ENCODE data around the gene TMA7.

The TMA7 gene

DNA sequence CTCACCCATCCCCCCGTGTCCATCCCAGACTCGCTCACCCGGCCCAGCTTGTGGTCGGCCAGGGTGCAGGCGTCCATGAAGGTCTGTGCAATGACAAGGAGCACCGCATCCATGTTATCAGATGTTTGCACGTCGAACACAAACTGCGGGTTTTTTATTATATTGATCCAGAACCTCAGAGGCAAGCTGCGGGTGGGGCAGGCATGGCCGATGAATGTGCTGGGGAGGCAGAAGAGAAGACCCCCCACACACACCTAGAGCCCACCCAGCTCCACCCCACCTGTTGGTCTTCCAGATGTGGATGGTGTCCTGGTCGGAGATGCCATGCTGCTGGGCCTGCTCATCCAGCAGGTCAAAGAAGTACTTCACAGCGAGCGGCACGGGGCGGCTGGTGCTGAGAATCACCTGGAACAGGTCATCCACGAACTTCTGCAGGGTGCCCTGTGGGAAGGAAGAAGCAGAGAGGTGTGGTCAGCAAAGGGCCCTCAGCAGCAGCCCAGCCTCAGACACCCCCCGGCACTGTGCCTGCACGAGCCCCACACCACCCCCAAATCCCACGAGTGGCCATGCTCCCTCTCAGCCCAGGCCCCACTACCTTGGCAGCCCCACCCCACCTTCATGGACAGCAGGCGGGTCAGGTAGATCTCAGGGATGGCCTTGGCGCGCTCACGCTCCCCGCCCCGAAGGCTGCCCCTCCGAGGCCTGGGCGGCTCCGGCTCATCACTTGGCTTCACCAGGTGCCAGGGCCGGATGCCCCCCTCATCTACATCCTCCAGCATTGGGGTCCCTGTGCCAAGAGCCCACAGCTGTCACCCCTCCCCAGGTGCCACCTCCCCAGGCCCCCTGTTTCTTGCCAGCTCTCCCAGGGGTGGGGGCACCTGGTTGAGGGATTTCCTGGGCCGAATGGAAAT lies 30.5 kb upstream of the TMA7 start:
- no peak for DNase-seq (ENCODE audit: low spot score)

DNA sequence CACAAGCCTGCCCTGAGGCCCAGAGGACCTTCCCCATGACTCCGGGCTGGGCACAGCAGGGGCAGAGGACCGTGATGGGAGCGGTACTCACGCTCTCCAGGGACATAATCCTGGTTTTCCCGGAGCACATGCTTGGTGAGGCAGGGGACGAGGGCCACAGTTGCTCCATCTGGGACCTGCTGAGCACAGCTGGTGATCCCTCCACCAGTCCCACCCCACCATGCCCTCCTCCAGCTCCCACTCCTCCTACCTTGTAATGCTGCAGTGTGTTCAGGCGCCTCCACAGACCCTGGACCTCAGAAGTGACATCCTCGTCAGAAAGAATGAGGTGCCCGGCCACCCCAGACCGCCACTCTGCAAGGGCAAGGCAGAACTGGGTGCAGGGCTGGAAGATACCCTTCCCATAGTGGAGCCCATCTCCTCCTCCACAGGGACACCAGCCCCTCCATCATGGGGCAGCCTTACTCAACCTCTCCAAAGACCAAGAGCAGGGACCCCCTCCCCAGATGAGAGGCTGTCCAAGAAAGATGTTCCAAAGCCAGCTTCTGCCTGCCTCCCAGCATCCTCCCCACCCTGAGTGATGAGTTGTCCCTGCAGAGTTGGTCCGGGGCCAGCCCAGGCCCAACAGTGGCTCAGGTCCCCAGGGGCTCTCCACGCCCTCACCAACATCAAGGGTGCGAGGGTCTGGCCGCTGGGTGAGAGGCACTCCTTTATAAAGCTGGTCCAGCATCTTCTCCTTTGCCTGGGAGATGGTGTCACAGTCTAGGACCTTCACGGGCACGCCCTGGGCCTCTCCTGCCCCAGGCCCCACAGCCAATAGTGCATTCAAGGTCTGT lies 29.6 kb upstream of the TMA7 start:
- no peak for DNase-seq (ENCODE audit: low spot score)

DNA sequence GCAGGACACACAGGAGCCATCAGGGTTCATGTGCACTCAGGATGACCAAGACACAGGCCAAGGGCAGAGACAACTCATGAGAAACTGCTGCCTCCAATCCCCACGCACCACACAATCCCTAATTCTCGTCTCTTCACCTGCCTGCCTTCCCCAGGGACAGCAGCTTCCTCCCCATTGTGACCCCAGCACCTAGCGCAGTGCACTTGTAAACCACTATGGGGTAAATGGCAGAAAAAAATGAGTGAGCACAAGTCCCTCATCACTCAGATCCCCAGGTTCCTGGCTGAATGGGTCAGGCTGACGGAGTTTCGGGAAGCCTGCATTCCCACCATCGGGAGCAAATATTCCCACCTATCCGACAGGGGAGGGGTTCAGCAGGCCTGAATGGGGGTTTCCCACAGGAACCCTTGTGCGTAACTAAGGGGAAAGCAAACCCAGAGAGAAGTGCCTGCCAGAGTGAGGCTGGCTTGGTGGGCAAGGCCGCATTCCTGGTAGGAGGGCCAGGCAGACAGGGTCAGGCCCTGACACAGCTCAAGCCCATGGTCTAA lies 28.9 kb upstream of the TMA7 start:
- DNase-seq (ENCODE audit: low spot score), result no peak

DNA sequence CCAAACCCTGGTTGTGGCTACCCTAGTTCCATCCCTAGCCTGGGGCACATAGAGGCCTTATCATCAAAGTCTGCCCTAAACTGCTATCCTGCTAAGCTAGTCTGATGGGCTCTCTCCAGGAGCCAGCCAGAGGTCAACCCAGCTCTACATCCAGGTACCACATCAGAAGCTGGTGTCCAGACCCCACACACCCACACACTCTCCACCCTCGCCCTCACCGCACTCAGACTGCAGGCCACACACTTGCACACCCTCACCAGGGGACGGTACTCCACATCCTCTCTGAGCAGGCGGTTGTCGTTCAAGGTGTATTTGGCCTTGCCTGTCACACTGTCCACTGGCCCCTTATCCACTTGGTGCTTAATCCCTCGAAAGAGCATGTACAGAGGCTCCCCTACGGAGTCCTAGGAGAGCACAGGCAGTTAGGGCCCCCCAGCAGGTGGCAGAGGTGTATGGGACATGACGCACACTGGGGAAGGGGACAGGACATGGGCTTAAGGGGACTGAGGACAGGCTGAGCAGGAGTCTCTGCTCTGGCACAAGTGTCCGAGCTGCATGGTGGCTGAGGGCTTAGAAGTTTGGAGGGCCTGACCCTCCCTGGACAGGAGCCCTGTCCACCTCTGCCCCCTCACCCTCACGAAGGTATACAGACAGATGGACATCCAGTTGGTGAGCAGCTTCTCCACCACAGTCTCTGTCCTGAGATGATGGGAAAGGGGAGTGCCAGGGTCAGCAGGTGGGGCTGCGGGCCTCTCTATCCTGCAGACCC lies 28.3 kb upstream of the TMA7 start:
- DNase-seq (ENCODE audit: low spot score), result no peak

DNA sequence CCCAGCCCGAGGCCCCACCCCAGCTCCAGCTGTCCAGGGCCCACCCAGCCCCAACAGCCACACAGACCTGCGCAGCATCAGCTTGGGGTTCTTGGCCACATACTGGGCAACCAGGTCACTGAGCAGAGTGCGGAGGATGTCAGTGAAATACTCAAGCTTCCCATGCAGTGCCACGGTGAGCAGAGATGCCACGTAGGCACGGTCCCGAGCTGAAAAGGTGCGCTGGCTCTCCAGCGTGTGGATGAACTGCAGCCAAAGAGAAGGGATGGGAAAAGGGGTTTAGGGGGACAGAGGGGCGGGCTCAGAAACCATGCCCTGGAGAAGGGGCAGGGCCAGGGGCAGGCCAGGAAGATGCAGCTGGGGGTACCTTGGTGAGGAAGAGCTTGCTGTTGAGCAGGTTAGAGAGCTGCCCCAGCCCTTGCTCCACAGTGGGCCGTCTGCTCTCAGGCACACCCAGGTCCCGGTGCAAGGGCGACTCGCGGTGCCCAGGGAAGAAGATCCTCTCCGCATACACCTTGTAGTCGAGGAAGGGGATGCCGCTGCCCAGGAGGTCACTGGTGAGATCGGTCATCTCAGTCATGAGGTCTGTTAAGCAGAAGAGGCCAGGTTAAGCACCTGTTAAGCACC lies 27.6 kb upstream of the TMA7 start:
- DNase-seq (ENCODE audit: low spot score), result no peak

DNA sequence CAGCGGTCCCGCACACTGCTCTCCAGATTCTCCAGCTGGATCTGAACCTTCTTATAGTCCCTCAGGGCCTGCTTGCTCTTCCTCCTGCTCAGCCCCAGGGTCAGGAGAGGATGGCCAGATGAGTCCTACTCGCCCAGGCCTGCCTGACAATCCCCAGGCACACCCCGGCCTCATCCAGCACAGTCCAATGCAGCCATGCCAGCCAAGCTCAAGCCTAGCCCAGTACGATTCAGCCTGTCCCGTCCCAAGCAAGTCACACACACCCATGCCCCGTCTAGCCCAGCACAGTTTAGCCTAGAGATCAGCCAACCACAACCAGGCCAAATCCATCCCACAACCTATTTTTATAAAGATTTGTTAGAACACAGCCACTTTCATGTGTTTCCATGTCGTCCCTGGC lies 27.0 kb upstream of the TMA7 start:
- DNase-seq (ENCODE audit: low spot score), result no peak

DNA sequence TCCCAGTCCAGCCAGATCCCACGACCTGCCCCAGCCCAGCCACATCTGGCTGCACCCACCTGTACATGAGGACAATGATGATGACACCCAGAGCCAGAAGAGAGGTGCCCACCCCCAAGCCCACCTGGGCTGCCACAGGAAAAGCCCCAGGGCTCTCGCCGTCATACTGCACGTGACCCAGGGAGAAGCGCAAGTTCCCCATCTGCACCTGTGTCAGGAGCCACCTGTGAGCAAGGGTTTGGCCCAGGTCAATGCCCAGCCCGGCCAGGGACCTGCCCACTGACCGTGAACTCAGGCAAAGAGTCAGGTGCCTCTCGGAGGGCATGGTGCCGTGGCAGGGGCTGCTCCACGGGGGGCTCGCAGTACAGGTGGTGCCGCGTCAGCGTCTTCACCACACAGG lies 26.4 kb upstream of the TMA7 start:
- DNase-seq (ENCODE audit: low spot score), result no peak

DNA sequence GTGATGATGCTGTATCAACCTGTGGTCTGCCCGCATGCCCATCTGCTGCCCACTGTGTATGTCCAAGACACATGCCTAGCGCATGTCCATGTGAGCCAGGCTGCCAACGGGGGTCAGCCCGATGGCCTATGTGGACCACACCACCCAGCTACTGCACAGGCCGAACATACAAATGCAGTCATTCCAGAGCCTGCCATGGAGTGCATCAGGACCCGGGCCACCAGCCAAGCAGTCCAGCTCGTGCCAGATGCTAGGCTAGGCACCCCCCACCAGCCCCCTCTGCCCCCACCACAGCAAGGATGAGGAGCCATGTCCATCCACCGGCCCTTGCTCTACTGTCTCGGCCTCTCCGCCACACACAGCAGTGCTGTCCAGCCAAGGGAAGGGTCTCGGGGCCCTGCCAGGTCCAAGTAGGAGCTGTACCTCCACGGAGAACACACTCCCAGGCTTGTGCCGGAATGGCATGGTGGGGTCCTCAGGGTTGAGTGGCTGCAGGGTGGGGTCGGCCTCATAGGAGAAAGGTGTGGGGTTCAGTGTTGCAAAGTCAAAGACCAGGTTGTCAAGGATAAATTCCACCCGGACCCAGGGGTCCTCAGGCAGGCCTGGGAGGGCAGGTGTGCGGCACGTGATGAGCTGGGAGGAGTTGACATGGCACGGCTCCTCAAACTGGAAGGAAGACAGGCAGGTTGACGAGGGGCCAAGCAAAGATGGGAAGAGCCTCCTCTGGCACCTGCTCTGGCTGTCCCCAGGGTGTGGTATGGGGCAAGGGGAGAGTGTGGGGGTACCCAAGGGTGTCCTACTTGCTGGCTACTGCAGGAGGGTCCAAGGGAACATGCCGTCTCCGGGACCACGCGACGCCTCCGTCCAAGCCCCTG lies 25.4 kb upstream of the TMA7 start:
- no peak for DNase-seq (ENCODE audit: low spot score)

DNA sequence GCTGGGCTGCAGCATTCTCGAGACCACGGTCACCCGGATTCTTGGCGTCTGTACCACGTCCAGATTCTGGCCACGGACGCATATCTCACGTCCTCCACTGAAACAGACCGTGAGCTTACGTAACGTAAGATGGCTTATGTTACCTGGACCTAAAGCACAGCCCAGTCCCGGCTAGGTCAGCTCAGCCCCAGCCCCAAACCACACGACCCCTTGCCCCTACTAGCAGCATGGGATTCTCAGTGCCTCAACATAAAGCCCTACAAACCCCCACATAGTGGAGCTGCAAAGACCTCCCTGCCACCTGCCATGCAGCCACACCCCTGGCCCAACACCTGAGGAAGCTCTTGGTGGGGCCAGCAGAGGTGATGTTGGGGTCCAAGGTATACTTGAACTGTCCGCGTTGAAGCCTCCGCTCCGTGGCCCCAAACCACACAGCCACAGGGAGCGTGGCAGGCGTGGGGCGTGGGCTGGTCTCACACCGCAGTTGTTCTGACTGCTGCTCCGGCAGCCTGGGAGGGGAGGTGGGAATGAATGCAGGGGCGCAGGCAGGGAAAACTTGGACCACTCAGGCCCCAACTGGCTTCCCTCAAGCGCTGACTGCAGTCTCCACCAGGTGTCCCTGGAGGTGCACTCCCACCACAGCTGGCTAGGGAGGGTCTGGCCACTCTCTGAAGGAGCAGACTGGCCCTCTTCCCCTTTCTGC lies 24.7 kb upstream of the TMA7 start:
- no peak for DNase-seq (ENCODE audit: low spot score)

DNA sequence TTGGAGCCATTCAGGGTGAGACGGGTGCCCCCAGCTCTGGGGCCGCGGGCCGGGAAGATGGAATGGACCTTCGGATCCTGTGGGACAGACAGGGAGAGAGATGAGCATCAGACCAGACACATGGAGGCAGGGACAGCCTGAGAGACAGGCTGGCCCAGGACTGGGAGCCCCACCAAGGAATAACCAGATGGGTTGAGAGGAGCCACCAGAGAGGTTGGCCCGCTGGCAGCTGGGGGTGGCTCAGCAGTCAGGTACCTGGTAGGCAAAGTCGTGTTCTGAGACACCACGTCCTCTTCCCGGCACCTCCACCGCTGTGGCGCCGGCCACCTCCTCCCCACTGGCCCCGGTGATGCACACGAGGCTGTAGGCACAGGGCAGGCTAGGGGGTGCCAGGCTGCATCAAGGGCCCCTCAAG lies 24.0 kb upstream of the TMA7 start:
- no peak for DNase-seq (ENCODE audit: low spot score)

DNA sequence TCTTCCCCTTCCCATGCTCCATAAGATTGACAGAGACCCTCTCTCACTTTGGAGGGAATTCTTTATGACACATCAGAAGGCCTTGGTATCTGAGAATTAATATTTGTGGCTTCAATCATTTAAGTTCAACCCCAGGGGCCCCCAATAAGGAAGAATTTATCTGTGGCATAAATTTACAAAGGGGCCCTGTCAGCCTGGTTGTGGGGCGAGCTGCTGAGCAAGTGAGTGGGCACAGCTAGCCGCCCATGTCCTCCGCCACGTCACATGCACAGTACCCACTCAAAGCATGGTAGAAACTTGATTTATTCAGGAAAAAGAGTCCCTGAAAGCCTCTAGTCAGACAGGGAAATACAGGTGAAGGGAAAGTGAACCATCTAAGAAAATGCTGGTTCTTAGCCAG lies 23.5 kb upstream of the TMA7 start:
- no peak for DNase-seq (ENCODE audit: low spot score)

DNA sequence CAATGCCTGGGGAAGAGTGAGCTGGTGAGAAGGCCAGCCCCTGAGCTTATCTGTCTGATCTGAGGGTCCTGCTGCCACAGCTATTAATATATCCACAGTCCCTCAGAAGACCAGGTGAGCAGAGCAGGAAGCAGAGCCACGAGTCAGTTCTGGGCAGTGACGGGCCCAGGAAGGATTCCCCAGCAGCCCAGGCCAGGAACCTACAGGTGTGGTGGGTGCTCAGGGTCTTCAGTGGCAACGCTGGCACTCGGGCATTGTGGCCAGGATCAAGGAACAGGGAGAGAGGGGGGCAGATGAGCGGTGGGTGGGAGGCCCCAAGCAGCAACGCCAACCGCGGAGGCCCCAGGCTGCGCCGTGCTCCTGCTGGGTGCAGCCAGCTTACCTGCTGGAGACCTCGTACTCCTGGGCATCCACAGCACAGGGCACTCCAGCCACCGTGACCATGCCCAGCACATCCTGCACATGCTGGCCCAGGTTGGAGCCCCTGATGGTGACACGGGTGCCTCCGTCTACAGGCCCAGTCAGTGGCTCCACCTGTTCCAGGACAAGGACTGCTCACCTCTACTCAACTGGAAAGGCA lies 22.4 kb upstream of the TMA7 start:
- no peak for DNase-seq (ENCODE audit: low spot score)

DNA sequence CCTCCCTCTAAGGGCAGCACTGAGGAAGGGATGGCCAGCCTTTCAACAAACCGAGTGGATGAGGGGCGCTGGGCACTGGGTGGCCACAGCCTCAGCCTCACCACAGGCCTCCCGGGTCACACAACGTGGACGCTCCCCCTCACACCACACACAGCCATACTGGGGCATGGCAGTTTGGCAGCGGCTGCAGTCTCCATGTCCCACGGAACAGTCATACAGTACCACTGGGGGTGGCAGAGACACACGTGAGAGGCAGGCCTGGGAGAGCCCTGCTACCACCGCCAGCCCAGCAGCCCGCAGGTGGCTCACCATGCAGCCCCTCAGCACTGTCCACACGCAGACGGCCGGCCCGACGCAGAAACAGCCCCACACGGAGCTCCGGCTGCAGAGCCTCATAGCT lies 21.9 kb upstream of the TMA7 start:
- no peak for DNase-seq (ENCODE audit: low spot score)

DNA sequence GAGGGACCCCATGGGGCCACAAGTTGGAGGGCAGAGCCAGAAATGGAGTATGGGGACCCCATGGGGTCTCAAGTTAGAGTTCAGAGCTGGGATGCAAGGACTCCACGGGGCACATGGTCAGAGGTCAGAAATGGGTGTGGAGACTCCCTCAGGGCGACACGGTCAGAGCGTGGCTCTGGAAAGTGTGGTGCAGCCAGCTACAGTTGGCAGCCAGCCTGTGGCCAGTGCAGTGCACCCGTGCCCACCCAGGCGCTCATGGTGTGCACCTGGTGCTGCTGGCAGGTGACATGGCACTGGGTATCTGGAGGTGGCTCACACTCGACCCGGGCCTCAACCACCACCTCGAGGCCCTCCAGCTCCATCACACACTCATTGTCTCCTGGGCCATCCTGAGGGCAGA lies 21.4 kb upstream of the TMA7 start:
- DNase-seq (ENCODE audit: low spot score), result no peak

DNA sequence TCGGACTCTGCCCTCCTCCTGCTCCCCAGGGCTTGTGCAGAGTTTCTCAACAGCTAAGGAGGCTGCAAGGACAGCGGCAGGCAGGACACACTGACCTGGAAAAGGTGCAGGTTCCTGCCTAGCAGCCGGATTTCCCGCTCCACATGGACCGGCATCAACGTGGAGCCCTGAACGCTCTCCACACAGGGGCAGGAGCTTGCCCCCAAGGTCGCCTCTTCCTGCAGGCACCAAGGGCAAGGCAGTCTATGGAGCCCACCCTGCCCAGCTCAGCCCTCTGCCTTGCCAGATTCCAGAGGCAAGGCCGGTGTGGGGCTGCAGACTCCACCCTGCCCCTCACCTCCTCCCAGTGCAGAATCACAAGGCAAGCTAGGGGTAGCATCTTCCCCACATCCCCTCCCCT lies 20.9 kb upstream of the TMA7 start:
- DNase-seq (ENCODE audit: low spot score), result no peak

DNA sequence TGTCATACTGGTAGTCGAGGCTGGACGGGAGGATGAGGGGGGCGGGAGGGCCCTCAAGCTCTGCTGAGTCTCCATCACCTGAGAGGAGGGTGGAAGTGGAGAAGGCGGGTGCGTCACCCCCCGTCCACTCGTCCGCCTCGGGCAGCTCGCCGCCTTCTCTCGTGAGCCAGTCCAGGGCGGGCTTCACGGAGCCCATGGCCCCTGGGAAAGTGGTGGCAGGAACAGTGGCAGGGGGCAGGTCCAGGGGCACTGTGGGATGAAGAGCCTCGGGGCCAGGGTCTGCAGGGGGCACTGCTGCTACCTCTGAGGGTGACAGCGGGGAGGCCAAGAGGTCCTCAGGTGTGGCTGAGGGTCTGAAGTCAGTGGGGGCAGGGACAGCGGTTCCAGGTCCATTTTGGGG lies 20.5 kb upstream of the TMA7 start:
- no peak for DNase-seq (ENCODE audit: low spot score)

DNA sequence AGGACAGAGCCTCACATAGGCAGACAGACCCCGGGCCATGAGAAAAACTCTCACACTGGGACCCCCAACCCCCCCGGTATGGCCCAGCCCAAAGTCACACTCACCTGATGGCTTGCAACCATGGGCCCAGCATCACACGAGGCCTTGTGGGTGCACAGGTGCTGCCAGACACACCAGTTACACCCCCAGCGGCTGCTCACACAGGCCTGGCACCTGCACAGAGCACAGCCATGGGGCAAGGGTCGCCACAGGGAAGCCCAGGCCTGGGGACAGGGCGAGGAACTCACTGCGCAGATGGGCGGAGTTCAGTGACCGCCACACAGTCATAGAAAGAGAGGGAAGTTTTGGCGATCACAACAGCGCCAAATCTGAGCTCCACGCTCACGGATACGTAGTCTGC lies 19.5 kb upstream of the TMA7 start:
- no peak for DNase-seq (ENCODE audit: low spot score)

DNA sequence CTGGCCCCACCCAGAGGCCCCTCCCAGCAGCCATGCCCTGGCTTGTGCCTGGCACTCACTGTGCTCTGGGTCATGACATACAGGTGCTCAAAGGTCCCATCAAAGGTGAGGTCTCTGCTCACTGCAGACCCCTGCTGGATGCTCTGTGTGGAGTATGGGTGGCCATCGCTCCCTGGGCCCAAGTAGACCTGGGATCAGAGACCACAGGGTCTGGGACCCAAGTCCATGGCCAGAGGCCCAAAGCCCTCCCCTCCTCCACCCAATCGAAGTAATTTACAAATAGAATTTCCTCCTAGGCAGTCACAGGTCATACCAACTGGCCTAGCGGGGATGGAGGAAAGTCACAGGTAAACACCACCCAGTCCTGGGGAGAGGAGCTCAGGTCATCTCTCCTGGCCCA lies 17.8 kb upstream of the TMA7 start:
- no peak for DNase-seq (ENCODE audit: low spot score)

DNA sequence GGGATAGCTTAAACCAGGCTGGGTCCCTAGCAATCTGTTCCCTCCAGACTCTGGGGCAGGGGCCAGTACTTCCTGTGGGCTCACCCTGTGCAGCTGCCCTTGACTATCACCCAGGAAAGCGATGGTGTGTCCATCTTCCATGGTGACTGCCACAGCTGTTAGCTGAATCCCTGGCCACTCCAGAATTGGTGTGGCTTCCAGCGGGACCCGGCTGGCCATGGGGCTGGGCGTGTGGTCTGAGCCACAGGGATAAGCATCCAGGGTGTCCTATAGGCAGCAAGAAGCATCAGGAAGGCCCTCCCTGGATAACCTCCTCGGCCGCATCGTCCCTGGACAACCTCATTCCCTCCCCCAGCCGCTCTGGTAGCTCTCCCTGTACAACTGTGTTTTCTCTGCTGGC lies 17.4 kb upstream of the TMA7 start:
- no peak for DNase-seq (ENCODE audit: low spot score)
